Endothelial cell of umbilical vein (primary cell): ENCODE measurements around the gene ATRNL1.

ENCODE experiments used
- EZH2 ChIP-seq: IDR thresholded peaks from 2 replicates; pipeline ENCODE4 v1.6.1; 2012; ENCODE audit warnings: borderline replicate concordance, low read depth, mild to moderate bottlenecking, moderate library complexity, low read length, inconsistent platforms; ENCODE audit not compliant: severe bottlenecking
- GATA2 ChIP-seq: IDR thresholded peaks from 2 replicates; pipeline ENCODE4 v1.7.0; 2011; ENCODE audit warnings: low read depth, mild to moderate bottlenecking, moderate library complexity, mixed read lengths, low read length; ENCODE audit not compliant: insufficient read length, insufficient read depth
- JUN ChIP-seq: IDR thresholded peaks from 2 replicates; pipeline ENCODE4 v1.6.1; 2011; ENCODE audit warnings: borderline replicate concordance, low read depth; ENCODE audit not compliant: insufficient read length, insufficient read depth
- POLR2A ChIP-seq: IDR thresholded peaks from 2 replicates; pipeline ENCODE4 v1.6.1; 2012; ENCODE audit warnings: low read depth, mild to moderate bottlenecking, control low read depth, low read length
- POLR2AphosphoS5 ChIP-seq: IDR thresholded peaks from 2 replicates; pipeline ENCODE4 v1.6.1; 2012; ENCODE audit warnings: low read depth, mild to moderate bottlenecking, control low read depth, low read length, moderate library complexity; ENCODE audit not compliant: insufficient read depth
- TF ChIP-seq, protein P1 (sequence below), 2 donors: IDR thresholded peaks; 1 replicate in 1 of 2; 2 replicates in 1 of 2; pipeline ENCODE4 v1.5.1; 2011; ENCODE audit warnings: low read length in 2 of 2, mild to moderate bottlenecking in 2 of 2, moderate library complexity in 2 of 2, control low read depth in 1 of 2, inconsistent platforms in 1 of 2, low read depth in 1 of 2; ENCODE audit not compliant: insufficient read depth in 1 of 2; ENCODE audit errors: extremely low read depth in 1 of 2
- TF ChIP-seq, protein P2 (sequence below): IDR thresholded peaks from 2 replicates; pipeline ENCODE4 v1.6.1; 2011; ENCODE audit not compliant: insufficient read depth, insufficient read length

DNA sequence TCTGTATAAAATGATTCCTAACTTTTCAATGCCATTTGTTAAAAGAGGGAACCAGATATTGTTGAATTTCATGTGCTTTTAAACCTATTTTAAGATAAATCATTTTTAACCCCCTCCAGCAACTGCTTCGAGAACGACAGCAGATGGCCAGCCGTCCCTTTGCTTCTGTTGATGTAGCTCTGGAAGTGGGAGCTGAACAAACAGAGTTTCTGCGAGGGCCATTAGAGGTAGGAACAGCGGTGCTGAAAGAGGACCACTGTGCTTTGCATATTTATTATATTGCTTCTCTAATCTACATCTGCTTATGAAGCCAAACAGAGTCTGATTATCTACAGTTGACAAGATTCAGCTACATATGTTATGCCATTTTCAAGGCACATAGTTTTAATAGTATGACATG lies 634.0 kb downstream of the ATRNL1 start:
- TF ChIP-seq, protein P1, sequence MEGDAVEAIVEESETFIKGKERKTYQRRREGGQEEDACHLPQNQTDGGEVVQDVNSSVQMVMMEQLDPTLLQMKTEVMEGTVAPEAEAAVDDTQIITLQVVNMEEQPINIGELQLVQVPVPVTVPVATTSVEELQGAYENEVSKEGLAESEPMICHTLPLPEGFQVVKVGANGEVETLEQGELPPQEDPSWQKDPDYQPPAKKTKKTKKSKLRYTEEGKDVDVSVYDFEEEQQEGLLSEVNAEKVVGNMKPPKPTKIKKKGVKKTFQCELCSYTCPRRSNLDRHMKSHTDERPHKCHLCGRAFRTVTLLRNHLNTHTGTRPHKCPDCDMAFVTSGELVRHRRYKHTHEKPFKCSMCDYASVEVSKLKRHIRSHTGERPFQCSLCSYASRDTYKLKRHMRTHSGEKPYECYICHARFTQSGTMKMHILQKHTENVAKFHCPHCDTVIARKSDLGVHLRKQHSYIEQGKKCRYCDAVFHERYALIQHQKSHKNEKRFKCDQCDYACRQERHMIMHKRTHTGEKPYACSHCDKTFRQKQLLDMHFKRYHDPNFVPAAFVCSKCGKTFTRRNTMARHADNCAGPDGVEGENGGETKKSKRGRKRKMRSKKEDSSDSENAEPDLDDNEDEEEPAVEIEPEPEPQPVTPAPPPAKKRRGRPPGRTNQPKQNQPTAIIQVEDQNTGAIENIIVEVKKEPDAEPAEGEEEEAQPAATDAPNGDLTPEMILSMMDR (IDR thresholded peaks at IDR 0.05; ENCODE audit: extremely low read depth in 1 of 2, insufficient read depth in 1 of 2, low read depth in 1 of 2, low read length in 2 of 2), result no peak
- TF ChIP-seq JUN (no peak), POLR2AphosphoS5 (no peak), EZH2 (no peak), GATA2 (no peak), POLR2A (no peak)
- TF ChIP-seq, protein P2, sequence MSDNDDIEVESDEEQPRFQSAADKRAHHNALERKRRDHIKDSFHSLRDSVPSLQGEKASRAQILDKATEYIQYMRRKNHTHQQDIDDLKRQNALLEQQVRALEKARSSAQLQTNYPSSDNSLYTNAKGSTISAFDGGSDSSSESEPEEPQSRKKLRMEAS, result no peak
